ENCODE measurements around the gene SLC10A3. TPM values are rescaled to one million over a fixed set of nuclear protein-coding genes. Genes with fewer than 3 reads are reported as not detected.

The SLC10A3 gene
- polyA plus RNA-seq, 1 of the 3 experiments (the other 2 are of a cell fraction) = 29.7 TPM

DNA sequence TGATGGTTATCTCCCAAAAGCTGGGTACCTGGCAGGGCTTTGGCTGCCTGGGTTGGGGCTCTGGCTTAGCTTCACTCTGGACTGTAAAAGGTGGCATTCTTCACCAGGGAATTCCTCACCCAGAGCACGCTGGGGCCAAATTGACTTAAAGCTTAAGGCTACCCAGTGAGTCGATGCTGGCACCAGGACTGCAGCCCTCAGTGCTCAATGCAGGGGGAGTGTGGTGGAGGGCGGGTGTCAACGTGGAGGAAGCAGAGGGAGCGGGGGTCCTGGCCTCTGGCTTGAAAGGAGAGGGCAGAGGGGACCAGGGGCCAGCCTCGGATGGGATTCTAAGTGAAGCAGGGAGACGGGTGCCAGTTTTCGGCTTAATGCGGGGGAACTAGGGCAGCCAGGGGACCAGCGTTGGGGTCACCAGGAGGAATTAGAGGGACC, 46.9 kb downstream of the SLC10A3 start (continued):
- TF ChIP-seq, protein P1, sequence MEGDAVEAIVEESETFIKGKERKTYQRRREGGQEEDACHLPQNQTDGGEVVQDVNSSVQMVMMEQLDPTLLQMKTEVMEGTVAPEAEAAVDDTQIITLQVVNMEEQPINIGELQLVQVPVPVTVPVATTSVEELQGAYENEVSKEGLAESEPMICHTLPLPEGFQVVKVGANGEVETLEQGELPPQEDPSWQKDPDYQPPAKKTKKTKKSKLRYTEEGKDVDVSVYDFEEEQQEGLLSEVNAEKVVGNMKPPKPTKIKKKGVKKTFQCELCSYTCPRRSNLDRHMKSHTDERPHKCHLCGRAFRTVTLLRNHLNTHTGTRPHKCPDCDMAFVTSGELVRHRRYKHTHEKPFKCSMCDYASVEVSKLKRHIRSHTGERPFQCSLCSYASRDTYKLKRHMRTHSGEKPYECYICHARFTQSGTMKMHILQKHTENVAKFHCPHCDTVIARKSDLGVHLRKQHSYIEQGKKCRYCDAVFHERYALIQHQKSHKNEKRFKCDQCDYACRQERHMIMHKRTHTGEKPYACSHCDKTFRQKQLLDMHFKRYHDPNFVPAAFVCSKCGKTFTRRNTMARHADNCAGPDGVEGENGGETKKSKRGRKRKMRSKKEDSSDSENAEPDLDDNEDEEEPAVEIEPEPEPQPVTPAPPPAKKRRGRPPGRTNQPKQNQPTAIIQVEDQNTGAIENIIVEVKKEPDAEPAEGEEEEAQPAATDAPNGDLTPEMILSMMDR (IDR thresholded peaks at IDR 0.05) = no peak

DNA sequence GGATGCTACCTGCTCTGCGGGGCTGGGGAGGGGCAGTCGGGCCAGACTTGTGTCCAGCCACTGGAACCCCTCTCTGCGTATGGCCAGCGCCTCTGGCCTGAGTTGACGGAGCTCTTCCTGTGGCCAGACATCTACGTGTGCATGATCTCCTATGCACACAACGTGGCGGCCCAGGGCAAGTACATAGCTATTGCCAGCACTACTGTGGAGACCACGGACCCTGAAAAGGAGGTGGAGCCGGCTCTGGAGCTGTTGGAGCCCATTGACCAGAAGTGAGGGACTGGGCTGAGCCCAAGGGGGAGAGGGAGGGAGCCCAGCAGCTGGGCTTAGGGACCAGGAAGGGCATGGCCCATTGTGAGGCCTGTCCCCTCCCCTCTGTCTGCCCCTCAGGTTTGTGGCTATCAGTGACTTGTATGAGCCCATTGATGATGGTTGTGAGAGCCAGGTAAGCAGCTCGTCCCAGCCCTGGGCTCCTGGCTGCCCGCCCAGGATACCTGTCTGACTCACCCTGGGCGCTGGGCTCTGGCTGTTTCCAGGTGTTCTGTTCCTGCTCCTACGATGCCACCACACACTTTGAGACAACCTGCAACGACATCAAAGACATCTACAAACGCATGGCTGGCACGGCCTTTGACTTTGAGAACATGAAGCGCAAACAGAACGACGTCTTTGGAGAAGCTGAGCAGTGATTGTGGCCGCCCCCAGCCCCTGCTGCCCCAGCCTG, 48.3 kb downstream of the SLC10A3 start:
- peaks cover 0 to 25% of the 10 kb centered on the region in 2 experiments; a peak in 1 of 4 replicates for H3K4me1 ChIP-seq (ENCODE audit: control insufficient read depth in 1 of 2, insufficient read depth in 2 of 2, low read depth in 1 of 2, low read length in 1 of 2)
- no peaks in the 10 kb centered on the region; the same call in 1 of the 2 replicates for H3K27me3 ChIP-seq (ENCODE audit: insufficient read depth)
- H3K4me2 ChIP-seq = no peak overlapping the region
- no peak overlapping the region for H2AFZ ChIP-seq (ENCODE audit: low read depth)
- H3K9me3 ChIP-seq = no peaks in the 10 kb centered on the region
- H3K27ac ChIP-seq (ENCODE audit: low read depth in 2 of 2, low read length in 1 of 2) = no peak overlapping the region; a peak in 1 of 4 replicates
- 45% methylated on average over 7 of the region's 21 CpGs for WGBS (ENCODE audit: low lambda C conversion rate)
- no peaks in the 10 kb centered on the region for H3K9me2 ChIP-seq
- peaks cover 0 to 20% of the 10 kb centered on the region in 2 experiments for H3K36me3 ChIP-seq (replicated peaks in 1 of 2; ENCODE audit: control insufficient read depth in 1 of 2, insufficient read depth in 2 of 2, low read length in 1 of 2)
- H4K20me1 ChIP-seq (ENCODE audit: insufficient read depth) = peaks cover 33% of the 10 kb centered on the region; the same call in 1 of the 2 replicates
- DNase-seq = no peak
- CTCF ChIA-PET = interaction anchor here (1.3 to 1.6 kb wide), 2 partner anchors 11 to 85 kb away, joined by 4 to 5 read pairs; no protein-coding TSS in a partner anchor
- H3K79me2 ChIP-seq (ENCODE audit: insufficient read depth) = peaks cover 55% of the 10 kb centered on the region
- peaks cover 4% of the 10 kb centered on the region for H3F3A ChIP-seq (replicated peaks; ENCODE audit: insufficient read depth)
- no peak overlapping the region; a peak in 1 of 4 replicates for H3K4me3 ChIP-seq (ENCODE audit: low read depth in 2 of 2, low read length in 1 of 2)
- POLR2A ChIA-PET = interaction anchor here (0.8 kb wide), 1 partner anchor 17 kb away, joined by 3 read pairs; no protein-coding TSS in a partner anchor
- TF ChIP-seq, protein P2, sequence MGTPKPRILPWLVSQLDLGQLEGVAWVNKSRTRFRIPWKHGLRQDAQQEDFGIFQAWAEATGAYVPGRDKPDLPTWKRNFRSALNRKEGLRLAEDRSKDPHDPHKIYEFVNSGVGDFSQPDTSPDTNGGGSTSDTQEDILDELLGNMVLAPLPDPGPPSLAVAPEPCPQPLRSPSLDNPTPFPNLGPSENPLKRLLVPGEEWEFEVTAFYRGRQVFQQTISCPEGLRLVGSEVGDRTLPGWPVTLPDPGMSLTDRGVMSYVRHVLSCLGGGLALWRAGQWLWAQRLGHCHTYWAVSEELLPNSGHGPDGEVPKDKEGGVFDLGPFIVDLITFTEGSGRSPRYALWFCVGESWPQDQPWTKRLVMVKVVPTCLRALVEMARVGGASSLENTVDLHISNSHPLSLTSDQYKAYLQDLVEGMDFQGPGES (IDR thresholded peaks at IDR 0.05; ENCODE audit: low read depth, low read length) = no peak
- TF ChIP-seq CHD2 (IDR thresholded peaks at IDR 0.05; ENCODE audit: low read length, partially characterized antibody) (no peak), SMC3 (IDR thresholded peaks at IDR 0.05; ENCODE audit: low read depth, low read length) (no peak), SIN3A (IDR thresholded peaks at IDR 0.05; ENCODE audit: borderline replicate concordance, low read depth, low read length) (no peak), RCOR1 (IDR thresholded peaks at IDR 0.05; ENCODE audit: low read length) (no peak), TAF1 (IDR thresholded peaks at IDR 0.05; ENCODE audit: borderline replicate concordance, low read depth, low read length) (no peak), FOXM1 (IDR thresholded peaks at IDR 0.05; ENCODE audit: low read depth) (no peak)
- TF ChIP-seq, protein P3, sequence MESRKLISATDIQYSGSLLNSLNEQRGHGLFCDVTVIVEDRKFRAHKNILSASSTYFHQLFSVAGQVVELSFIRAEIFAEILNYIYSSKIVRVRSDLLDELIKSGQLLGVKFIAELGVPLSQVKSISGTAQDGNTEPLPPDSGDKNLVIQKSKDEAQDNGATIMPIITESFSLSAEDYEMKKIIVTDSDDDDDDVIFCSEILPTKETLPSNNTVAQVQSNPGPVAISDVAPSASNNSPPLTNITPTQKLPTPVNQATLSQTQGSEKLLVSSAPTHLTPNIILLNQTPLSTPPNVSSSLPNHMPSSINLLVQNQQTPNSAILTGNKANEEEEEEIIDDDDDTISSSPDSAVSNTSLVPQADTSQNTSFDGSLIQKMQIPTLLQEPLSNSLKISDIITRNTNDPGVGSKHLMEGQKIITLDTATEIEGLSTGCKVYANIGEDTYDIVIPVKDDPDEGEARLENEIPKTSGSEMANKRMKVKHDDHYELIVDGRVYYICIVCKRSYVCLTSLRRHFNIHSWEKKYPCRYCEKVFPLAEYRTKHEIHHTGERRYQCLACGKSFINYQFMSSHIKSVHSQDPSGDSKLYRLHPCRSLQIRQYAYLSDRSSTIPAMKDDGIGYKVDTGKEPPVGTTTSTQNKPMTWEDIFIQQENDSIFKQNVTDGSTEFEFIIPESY (IDR thresholded peaks at IDR 0.05; ENCODE audit: borderline replicate concordance, low read depth) = no peak
- TF ChIP-seq, protein P4, sequence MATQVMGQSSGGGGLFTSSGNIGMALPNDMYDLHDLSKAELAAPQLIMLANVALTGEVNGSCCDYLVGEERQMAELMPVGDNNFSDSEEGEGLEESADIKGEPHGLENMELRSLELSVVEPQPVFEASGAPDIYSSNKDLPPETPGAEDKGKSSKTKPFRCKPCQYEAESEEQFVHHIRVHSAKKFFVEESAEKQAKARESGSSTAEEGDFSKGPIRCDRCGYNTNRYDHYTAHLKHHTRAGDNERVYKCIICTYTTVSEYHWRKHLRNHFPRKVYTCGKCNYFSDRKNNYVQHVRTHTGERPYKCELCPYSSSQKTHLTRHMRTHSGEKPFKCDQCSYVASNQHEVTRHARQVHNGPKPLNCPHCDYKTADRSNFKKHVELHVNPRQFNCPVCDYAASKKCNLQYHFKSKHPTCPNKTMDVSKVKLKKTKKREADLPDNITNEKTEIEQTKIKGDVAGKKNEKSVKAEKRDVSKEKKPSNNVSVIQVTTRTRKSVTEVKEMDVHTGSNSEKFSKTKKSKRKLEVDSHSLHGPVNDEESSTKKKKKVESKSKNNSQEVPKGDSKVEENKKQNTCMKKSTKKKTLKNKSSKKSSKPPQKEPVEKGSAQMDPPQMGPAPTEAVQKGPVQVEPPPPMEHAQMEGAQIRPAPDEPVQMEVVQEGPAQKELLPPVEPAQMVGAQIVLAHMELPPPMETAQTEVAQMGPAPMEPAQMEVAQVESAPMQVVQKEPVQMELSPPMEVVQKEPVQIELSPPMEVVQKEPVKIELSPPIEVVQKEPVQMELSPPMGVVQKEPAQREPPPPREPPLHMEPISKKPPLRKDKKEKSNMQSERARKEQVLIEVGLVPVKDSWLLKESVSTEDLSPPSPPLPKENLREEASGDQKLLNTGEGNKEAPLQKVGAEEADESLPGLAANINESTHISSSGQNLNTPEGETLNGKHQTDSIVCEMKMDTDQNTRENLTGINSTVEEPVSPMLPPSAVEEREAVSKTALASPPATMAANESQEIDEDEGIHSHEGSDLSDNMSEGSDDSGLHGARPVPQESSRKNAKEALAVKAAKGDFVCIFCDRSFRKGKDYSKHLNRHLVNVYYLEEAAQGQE (IDR thresholded peaks at IDR 0.05; ENCODE audit: low read depth, low read length) = no peak
- no peak overlapping the region for H3K9ac ChIP-seq
